NK-92 treated with Interleukin-12 subunit alpha and Interleukin-12 subunit beta, amount 100 ng/mL, for 24 hours (cell line): Measurements from ENCODE around the gene KCTD17.

Source experiments
- DNase-seq: peaks from one replicate; lab custom pipeline; 2025; lab: John Stamatoyannopoulos, UW

KCTD17 gene

GRCh38 chr22:37079158-37079557, 27.6 kb downstream of the KCTD17 start:
- DNase-seq: no peak

- DNase-seq: no peak
These were observed 28.2 kb downstream of the KCTD17 start for GRCh38 chr22:37079668-37080171.

- no peak for DNase-seq
These were observed 28.9 kb downstream of the KCTD17 start for GRCh38 chr22:37080438-37080837.

- DNase-seq: no peak
These were observed 29.3 kb downstream of the KCTD17 start for GRCh38 chr22:37080838-37081237.

GRCh38 chr22:37082251-37082873, 30.8 kb downstream of the KCTD17 start:
- DNase-seq: no peak

- DNase-seq: no peak
These were observed 32.4 kb downstream of the KCTD17 start for GRCh38 chr22:37083914-37084313.

- DNase-seq: no peak
These were observed 32.8 kb downstream of the KCTD17 start for GRCh38 chr22:37084385-37084784.

- DNase-seq: no peak
These were observed 34.6 kb downstream of the KCTD17 start for GRCh38 chr22:37086184-37086583.

GRCh38 chr22:37088108-37088605, 36.6 kb downstream of the KCTD17 start:
- no peak for DNase-seq

GRCh38 chr22:37088750-37089408, 37.3 kb downstream of the KCTD17 start:
- DNase-seq: no peak

- no peak for DNase-seq
These were observed 37.9 kb downstream of the KCTD17 start for GRCh38 chr22:37089434-37089833.

- DNase-seq: no peak
These were observed 39.6 kb downstream of the KCTD17 start for GRCh38 chr22:37090920-37091695.

GRCh38 chr22:37091994-37092393, 40.5 kb downstream of the KCTD17 start:
- DNase-seq: no peak

- no peak for DNase-seq
These were observed 41.5 kb downstream of the KCTD17 start for GRCh38 chr22:37092997-37093396.

GRCh38 chr22:37094239-37094638, 42.7 kb downstream of the KCTD17 start:
- no peak for DNase-seq

GRCh38 chr22:37095113-37095512, 43.6 kb downstream of the KCTD17 start:
- no peak for DNase-seq

GRCh38 chr22:37097346-37097745, 45.8 kb downstream of the KCTD17 start:
- DNase-seq: no peak

- no peak for DNase-seq
These were observed 47.5 kb downstream of the KCTD17 start for GRCh38 chr22:37098976-37099591.

GRCh38 chr22:37100589-37101127, 49.1 kb downstream of the KCTD17 start:
- DNase-seq: no peak

GRCh38 chr22:37101311-37102066, 49.9 kb downstream of the KCTD17 start:
- DNase-seq: no peak

- DNase-seq: no peak
These were observed 51.6 kb downstream of the KCTD17 start for GRCh38 chr22:37103151-37103550.
